Measurements from ENCODE around the gene RAB23.

RAB23 gene

DNA sequence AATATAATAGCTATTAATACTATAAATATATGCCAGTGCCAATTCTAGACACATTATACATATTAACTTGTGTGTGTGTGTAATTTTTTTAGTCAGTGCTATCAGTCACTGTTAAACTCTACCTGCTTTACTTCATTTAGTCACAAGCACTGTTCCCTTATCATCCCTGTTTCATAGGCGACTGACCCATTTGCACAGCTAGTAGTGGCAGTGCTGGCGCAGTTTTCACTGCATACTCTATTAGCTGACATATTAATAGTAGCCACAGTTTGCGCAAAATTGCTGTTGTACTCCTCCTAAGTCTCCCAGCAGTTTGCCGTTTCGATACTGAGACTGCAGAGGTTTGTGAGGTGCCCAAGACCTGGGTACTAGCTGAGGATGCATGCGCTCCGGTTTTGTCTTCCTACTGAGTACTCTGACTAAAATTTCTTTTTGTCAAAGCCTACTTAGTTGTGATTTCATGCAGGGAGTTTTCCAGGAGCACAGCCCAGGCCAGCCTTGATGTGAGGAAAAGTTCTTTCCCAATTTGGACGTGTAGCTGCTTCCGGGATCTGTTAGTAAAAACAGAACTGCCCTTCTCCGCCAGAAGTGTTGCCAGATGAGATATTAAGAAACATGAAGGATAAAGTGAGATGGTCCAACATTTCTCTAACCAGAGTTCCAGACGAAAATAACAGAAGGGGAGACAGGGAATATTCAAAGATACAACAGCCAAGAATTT, 44.4 kb downstream of the RAB23 start:
- no peak for DNase-seq

- DNase-seq: no peak
These were observed 47.6 kb downstream of the RAB23 start for GRCh38 chr6:57174511-57174907.

- DNase-seq: peak; percentile 5
These were observed 48.1 kb downstream of the RAB23 start for GRCh38 chr6:57173886-57174510.

- DNase-seq: peak; percentile 4
These were observed 48.8 kb downstream of the RAB23 start for GRCh38 chr6:57173056-57173885.

- DNase-seq: peak; percentile 82
These were observed 49.7 kb downstream of the RAB23 start, which contains the start of gene BAG2 for GRCh38 chr6:57172136-57173055. BAG2 (plus strand) TSS chr6:57172326; CDS start chr6:57172698, 372 bp downstream.

- no peak for DNase-seq
These were observed 57.0 kb downstream of the RAB23 start for GRCh38 chr6:57165080-57165479.

DNA sequence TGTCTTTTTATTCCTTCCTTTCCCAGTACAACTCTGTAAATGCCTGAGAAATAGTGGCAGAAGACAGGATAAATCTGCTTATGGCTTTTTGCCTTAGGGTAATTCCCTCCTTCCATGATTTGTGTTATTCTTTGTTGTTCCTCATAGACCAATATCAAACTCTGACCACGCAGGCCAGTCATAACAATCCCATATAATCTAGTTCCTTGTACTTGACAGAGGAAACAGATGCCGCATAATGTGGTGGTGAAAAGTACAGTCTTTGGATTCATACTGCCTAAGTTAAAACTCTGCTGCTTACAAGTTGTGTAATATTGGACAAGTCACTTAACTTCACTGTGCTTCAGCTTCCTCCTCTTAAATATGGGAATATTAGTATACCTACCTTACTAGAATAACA, 58.2 kb downstream of the RAB23 start:
- DNase-seq: no peak

GRCh38 chr6:57162516-57162915, 59.6 kb downstream of the RAB23 start:
- no peak for DNase-seq

DNA sequence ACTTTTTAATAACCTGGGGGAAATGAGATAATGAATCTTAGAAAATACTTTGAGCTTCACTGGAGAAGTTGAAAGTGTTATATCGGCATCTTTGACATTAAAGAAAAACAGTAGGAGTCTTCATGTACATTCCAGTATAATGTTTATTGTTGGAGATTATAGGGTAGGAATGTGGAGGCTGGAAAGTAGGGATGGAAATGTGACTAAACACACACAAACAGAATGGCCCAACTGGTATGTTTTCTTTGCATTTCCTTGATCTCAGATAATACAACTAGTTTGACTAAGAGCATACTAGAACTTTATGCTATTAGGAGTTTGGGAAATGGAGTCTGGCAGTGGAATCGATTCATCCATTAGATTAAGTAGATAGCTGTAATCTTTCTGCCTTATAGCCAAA, 60.1 kb downstream of the RAB23 start:
- no peak for DNase-seq

- DNase-seq: no peak
These were observed 63.0 kb downstream of the RAB23 start for GRCh38 chr6:57159127-57159526.

DNA sequence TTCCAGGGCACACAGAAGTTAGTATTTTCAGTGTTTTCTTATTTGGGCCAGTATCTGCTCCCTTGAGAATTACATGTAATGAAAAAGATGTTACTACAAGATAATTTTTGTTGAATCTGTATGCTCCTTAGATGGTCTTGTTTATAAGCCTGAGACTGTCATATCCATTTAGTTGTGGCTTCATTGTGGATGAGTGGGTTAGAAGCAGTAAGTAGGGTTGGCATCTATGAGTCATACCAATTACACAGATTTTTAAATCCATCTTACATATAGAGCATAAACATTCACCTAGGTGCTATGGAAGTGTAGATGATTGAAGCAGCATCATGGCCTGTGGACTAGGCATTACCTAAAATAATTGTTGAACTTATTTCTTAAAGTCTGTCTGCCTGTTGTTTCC, 63.4 kb downstream of the RAB23 start:
- DNase-seq: no peak

DNA sequence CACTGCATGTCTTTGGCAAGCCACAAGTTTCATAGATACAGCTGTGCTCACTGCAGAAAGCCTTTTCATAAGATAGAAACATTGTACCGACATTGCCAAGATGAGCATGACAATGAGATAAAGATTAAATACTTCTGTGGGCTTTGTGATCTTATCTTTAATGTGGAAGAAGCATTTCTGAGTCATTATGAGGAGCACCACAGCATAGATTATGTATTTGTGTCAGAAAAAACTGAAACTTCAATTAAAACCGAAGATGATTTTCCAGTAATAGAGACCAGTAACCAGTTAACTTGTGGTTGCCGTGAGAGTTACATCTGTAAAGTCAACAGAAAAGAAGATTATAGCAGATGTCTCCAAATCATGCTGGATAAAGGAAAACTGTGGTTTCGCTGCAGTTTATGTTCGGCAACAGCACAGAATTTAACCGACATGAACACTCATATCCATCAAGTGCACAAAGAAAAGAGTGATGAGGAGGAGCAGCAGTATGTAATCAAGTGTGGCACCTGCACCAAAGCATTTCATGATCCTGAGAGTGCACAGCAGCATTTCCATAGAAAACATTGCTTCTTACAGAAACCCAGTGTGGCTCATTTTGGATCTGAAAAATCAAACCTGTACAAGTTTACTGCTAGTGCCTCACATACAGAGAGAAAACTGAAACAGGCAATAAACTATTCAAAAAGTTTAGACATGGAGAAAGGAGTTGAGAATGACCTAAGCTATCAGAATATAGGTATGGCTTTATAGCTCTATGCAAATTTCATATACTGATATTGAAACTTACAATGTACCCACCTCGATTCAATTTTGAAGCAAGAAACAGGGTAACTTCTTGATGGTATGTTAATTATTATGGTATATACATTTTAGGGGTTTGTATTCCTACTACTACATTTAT, 73.9 kb downstream of the RAB23 start:
- DNase-seq: no peak

DNA sequence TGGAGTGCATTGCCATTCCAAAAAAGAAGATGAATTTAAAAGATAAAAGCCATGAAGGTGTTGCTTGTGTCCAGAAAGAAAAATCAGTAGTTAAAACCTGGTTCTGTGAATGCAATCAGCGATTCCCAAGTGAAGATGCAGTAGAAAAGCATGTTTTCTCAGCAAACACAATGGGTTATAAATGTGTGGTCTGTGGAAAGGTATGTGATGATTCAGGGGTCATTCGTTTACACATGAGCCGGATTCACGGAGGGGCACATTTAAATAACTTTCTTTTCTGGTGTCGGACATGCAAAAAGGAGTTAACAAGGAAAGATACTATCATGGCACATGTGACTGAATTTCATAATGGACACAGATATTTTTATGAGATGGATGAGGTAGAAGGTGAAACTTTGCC, 74.7 kb downstream of the RAB23 start:
- DNase-seq: no peak

DNA sequence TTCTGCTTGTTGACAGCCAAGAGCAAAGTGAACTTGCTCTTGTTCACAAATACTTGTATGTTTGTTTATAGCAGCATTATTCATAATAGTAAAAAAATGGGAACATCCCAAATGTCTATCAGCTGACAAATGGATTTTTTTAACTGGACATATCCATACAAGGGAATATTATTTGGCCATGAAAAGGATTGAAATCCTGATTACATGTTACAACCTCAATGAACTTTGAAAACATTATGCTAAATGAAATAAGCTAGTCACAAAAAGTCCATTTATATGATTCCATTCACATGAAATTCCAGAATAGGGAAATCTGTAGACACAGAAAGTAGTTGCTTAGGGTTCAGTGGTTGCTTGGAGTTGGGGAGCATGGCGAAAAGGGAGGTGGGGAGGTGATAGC, 78.4 kb downstream of the RAB23 start:
- DNase-seq: no peak

DNA sequence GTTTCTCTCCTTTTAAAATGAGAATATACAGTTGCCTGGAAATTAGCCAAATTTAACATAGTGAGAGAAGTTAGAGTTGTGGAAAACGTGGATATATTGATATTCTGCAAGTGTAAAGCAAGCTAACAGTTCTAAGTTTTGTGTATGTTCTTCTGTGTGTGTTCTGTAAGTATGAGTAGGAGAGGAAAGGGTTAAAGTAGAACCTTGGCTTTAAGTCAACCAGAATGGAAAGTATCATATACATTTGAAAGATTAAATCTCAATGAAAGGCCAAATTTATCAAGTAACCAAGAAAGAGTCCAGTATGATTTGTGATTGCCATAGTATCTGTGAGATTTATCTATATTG, 80.0 kb downstream of the RAB23 start:
- no peak for DNase-seq

DNA sequence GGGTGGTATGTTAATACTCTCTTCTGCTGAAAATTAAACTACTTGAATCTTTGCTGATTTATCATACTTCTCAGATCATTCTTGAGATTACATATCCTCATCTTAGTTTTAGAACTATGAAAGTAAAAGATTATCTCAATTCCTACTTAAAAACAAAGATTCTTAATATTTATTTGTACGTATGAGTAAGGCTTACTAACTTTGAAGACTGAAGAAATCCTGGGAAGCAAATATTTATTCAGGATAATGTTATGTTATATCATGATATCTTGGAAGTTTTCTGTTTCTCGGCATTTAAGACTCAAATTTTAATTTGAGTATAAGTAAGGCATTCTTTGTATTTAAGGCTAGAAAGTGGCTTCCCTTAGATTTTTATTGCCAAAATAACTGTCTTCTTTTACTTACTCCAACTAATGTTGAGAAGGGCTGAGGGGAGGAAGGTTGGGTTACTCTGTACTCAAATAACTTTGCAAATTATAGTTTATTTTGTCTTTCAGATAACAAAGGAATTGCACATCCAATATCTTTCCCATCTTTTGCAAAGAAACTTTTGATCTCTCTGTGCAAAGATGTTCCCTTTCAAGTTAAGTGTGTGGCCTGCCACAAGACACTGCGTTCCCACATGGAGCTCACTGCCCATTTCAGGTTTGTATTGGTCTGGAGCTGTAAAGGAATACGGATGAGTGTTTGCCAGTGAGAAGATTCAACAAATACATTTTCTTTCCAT, 80.5 kb downstream of the RAB23 start:
- no peak for DNase-seq

DNA sequence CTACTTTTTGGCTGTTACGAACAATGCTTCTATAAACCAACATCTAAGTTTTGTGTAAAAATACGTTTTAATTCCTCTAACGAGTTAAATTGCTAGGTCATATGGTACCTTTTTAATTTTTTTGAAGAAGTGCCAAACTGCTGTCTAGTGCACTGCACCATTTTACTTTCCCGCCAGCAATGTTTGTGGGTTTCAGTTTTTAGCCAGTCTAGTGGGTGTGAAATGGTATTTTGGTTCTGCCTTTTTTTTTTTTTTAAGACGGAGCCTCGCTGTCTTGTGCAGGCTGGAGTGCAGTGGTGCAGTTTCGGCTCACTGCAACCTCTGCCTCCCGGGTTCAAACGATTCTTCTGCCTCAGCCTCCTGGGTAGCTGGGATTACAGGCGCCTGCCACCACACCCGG, 84.1 kb downstream of the RAB23 start:
- no peak for DNase-seq

DNA sequence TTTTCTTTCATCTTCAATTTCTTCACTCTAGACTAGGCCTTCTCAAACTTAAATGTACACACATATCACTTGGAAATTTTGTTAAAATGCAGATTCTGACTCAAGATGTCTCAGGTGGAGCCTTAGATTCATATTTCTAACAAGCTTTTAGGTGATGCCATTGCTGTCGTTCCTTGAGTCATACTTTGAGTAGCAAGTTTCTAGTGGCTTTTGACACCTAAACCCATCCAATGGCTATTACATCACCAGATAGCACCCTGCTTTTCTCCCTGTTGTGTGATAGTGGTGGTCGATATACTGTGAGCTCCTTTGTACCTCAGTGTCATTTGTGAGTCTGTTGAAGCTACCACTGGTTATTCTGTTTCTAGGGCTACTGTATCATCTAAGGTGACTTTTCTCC, 84.8 kb downstream of the RAB23 start:
- no peak for DNase-seq
